Measurements from ENCODE around the gene RTN4.

The RTN4 gene

GRCh38 chr2:54946220-54946805 is 103.9 kb downstream of the RTN4 start:
- no peak for DNase-seq

GRCh38 chr2:54945391-54946219 is 104.6 kb downstream of the RTN4 start:
- DNase-seq, result no peak

- DNase-seq, result no peak
Measured at GRCh38 chr2:54944724-54945326, 105.4 kb downstream of the RTN4 start.

- DNase-seq, result peak; percentile 51
Measured at GRCh38 chr2:54942373-54942772, 107.9 kb downstream of the RTN4 start.

GRCh38 chr2:54941248-54941984 is 108.8 kb downstream of the RTN4 start:
- no peak for DNase-seq

GRCh38 chr2:54940723-54941122 is 109.5 kb downstream of the RTN4 start:
- no peak for DNase-seq

GRCh38 chr2:54939446-54940118 is 110.7 kb downstream of the RTN4 start:
- no peak for DNase-seq

GRCh38 chr2:54936766-54937165 is 113.5 kb downstream of the RTN4 start:
- DNase-seq, result no peak

GRCh38 chr2:54935389-54935788 is 114.9 kb downstream of the RTN4 start:
- no peak for DNase-seq

- no peak for DNase-seq
Measured at GRCh38 chr2:54931473-54931872, 118.8 kb downstream of the RTN4 start.

- no peak for DNase-seq
Measured at GRCh38 chr2:54928719-54929118, 121.5 kb downstream of the RTN4 start.

- DNase-seq, result no peak
Measured at GRCh38 chr2:54927751-54928615, 122.3 kb downstream of the RTN4 start.

- DNase-seq, result no peak
Measured at GRCh38 chr2:54927085-54927750, 123.0 kb downstream of the RTN4 start.

GRCh38 chr2:54925022-54925421 is 125.2 kb downstream of the RTN4 start:
- DNase-seq, result no peak

- DNase-seq, result no peak
Measured at GRCh38 chr2:54924121-54924520, 126.1 kb downstream of the RTN4 start.

All from CD4-positive, alpha-beta T cell treated with Interleukin-15 for 1 hour (primary cell).